ENCODE data around the gene CCR7.

Gene CCR7

DNA sequence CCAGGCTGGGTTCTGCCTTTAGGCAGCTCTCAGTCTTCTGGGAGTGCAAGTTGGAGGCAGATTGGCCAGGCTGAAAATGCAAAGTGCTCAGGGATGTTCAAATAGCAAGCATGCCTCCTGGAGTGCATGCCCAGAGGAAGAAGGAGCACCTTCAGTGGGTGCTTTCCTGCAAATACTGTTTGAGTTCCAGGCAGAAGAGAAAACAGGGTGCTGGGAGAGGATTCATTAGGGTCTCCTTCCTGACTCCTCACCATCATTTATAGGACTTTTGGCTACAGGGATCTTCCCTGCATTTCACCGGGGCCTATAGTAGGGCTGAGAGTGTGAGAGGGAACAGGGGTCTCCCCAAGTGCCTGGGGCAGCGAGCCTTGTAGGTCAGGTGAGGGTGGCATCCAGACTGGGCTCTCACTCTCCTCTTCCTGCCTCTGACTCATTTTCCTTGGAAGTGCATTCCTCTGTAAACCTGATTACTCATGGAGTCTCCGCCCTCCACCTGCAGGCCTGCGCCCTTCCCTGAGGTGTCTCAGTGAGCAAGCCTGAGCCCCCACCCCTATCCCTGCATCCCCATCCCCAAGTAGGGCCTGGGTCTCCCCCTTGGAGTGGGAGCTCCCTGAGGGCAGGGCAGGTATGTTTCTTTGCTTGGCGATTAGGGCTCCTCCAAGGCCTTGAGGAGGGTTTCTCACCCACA lies 46.7 kb downstream of the CCR7 start:
- Histone ChIP-seq H3K4me1 (no peaks in the 10 kb centered on the region), H3K27me3 (ENCODE audit: control insufficient read depth, insufficient read depth, low read length) (no peaks in the 10 kb centered on the region), H3K4me3 (ENCODE audit: low read depth, low read length) (no peak overlapping the region), H3K36me3 (ENCODE audit: control insufficient read depth, insufficient read depth, low read length) (no peaks in the 10 kb centered on the region), H3K79me2 (no peaks in the 10 kb centered on the region), H3K27ac (no peak overlapping the region), H2AFZ (no peak overlapping the region), H3K9ac (no peak overlapping the region), H3K9me3 (ENCODE audit: control insufficient read depth, low read length) (no peaks in the 10 kb centered on the region), H3K4me2 (ENCODE audit: low read length) (no peak overlapping the region)
- TF ChIP-seq, protein P1, sequence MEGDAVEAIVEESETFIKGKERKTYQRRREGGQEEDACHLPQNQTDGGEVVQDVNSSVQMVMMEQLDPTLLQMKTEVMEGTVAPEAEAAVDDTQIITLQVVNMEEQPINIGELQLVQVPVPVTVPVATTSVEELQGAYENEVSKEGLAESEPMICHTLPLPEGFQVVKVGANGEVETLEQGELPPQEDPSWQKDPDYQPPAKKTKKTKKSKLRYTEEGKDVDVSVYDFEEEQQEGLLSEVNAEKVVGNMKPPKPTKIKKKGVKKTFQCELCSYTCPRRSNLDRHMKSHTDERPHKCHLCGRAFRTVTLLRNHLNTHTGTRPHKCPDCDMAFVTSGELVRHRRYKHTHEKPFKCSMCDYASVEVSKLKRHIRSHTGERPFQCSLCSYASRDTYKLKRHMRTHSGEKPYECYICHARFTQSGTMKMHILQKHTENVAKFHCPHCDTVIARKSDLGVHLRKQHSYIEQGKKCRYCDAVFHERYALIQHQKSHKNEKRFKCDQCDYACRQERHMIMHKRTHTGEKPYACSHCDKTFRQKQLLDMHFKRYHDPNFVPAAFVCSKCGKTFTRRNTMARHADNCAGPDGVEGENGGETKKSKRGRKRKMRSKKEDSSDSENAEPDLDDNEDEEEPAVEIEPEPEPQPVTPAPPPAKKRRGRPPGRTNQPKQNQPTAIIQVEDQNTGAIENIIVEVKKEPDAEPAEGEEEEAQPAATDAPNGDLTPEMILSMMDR (IDR thresholded peaks at IDR 0.05) = no peak

DNA sequence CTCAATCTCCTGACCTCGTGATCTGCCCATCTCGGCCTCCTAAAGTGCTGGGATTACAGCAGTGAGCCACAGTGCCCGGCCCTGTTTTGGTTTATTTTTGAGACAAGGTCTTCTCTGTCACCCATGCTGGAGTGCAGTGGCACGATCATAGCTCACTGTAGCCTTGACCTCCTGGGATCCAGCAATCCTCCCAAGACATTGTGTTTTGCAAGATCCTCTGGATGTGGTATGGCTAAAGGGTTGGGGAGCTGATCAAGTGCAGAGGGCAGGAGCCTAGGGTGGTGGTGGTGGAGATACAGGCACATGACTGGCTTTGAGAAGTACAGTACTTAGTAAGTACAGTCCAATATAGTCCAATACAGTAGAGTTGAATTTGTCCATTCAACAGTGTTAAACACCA lies 47.3 kb downstream of the CCR7 start:
- Histone ChIP-seq H3K4me1 (no peaks in the 10 kb centered on the region), H2AFZ (no peak overlapping the region), H3K9me3 (ENCODE audit: control insufficient read depth, low read length) (no peaks in the 10 kb centered on the region), H3K79me2 (no peaks in the 10 kb centered on the region), H3K27ac (no peak overlapping the region), H3K4me2 (ENCODE audit: low read length) (no peak overlapping the region), H3K27me3 (ENCODE audit: control insufficient read depth, insufficient read depth, low read length) (no peaks in the 10 kb centered on the region), H3K4me3 (ENCODE audit: low read depth, low read length) (no peak overlapping the region), H3K9ac (no peak overlapping the region), H3K36me3 (ENCODE audit: control insufficient read depth, insufficient read depth, low read length) (no peaks in the 10 kb centered on the region)
- TF ChIP-seq, protein P1 (IDR thresholded peaks at IDR 0.05) = no peak

DNA sequence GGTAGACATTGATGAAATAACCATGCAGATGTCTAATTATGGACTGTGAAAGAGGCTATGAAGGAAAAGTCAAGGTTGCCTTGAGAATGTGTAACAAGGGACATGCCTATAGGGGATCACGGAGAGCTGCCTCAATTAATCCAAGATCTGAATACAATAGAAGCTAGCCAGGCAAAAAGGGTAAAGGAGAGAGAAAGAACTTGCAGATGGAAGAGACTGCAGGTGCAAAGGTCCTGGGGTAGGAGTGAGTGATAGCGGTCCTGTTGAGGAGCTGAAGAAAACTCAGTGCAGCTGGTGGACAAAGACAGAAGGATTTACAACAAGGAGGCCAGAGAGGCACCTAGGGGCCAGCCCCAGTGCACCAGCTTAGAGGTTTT lies 48.0 kb downstream of the CCR7 start:
- no peaks in the 10 kb centered on the region for H3K4me1 ChIP-seq
- no peaks in the 10 kb centered on the region for H3K36me3 ChIP-seq (ENCODE audit: control insufficient read depth, insufficient read depth, low read length)
- no peak overlapping the region for H3K4me3 ChIP-seq (ENCODE audit: low read depth, low read length)
- TF ChIP-seq, protein P1 (IDR thresholded peaks at IDR 0.05) = no peak
- H3K9me3 ChIP-seq (ENCODE audit: control insufficient read depth, low read length) = no peaks in the 10 kb centered on the region
- no peak overlapping the region for H3K9ac ChIP-seq
- no peaks in the 10 kb centered on the region for H3K27me3 ChIP-seq (ENCODE audit: control insufficient read depth, insufficient read depth, low read length)
- H3K4me2 ChIP-seq (ENCODE audit: low read length) = no peak overlapping the region
- H3K79me2 ChIP-seq = no peaks in the 10 kb centered on the region
- no peak overlapping the region for H2AFZ ChIP-seq
- H3K27ac ChIP-seq = no peak overlapping the region

DNA sequence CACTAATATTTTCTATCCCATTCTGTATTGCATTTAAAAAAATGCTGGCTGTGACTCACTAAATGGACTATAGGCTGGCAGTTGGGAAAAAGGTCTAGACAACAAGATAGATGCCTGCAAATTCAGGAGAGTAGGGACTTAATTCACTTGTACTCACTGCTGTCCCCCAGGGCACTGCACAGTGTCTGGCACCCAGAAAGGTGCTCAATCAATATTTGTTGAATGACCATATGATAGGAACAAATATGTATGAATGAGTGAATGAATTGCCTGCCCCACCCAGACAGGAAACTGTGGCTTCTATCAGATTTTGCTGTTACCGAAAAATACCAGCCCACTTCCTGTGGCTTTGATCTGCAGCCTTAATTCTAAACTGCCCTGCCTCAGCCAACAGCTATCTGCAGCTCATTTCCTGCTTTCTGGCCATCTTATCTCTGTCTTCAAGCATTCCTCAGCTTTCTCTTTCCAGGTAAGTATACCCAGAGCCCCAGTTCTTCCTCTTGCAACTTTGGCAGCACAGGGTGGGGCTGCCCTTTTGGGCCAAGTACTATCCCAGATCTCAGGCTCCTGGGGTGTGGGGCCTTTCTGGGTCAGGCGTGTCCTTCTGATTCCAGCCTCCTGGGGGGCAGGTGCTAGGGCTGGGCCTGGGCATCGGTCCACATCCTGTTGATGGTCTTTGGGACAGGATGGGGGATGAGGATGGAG lies 48.5 kb downstream of the CCR7 start:
- no peak overlapping the region for H3K9ac ChIP-seq
- H3K79me2 ChIP-seq = no peaks in the 10 kb centered on the region
- no peak overlapping the region for H3K4me3 ChIP-seq (ENCODE audit: low read depth, low read length)
- no peak overlapping the region for H2AFZ ChIP-seq
- H3K27me3 ChIP-seq (ENCODE audit: control insufficient read depth, insufficient read depth, low read length) = no peaks in the 10 kb centered on the region
- no peaks in the 10 kb centered on the region for H3K4me1 ChIP-seq
- H3K27ac ChIP-seq = no peak overlapping the region
- no peaks in the 10 kb centered on the region for H3K9me3 ChIP-seq (ENCODE audit: control insufficient read depth, low read length)
- TF ChIP-seq, protein P1 (IDR thresholded peaks at IDR 0.05) = no peak
- H3K4me2 ChIP-seq (ENCODE audit: low read length) = no peak overlapping the region
- H3K36me3 ChIP-seq (ENCODE audit: control insufficient read depth, insufficient read depth, low read length) = no peaks in the 10 kb centered on the region

All from parathyroid adenoma (tissue), 2 donors.